K562 (cell line): ENCODE results near the gene BCL11A. TPM values are rescaled to one million over a fixed set of nuclear protein-coding genes. Genes with fewer than 3 reads are reported as not detected.

Experiments used
- ATAC-seq: fragments of 200-7000 bp; cut with Tn5 transposase; 3 replicates; pipeline ENCODE4 v1.9.1; 2020; ENCODE audit warnings: moderate library complexity
- BruUV-seq: library from RNA; stranded (reverse); fragments of 400-500 nt; replicated peaks from 2 replicates; lab custom pipeline; 2021; lab: Mats Ljungman, UMichigan
- CTCF ChIA-PET: fragments of 300-600 bp; formaldehyde crosslinking; extraction: SDS; loops from one replicate; lab custom pipeline; 2021; ENCODE audit warnings: low intra/inter-chr PET ratio; lab: Yijun Ruan, JAX
- POLR2A ChIA-PET: fragments of 300-600, 350-650 bp; sonication (Branson Sonifier 250); formaldehyde crosslinking; extraction: SDS; loops from one replicate; lab custom pipeline; 2021; ENCODE audit warnings: antibody characterized with exemption, inconsistent platforms; lab: Yijun Ruan, JAX
- DNase-seq, 4 experiments: peaks; one replicate each; pipeline versions ENCODE4 v3.0.0 to v3.0.0-alpha.2; 2011 to 2018; ENCODE audit warnings: low spot score in 3 of 4, mixed read lengths in 3 of 4; ENCODE audit errors: extremely low read depth in 1 of 4
- FAIRE-seq: peaks from 2 replicates; lab custom pipeline; 2011; peaks lifted over from hg19 to GRCh38; lab: Jason Lieb, UNC
- H2AFZ ChIP-seq: 2 replicates; pipeline ENCODE4 v1.6.0; 2011; ENCODE audit warnings: low read depth, low read length, control low read depth, inconsistent platforms
- H3K27ac ChIP-seq: fragments of 200-600 bp; 3 replicates; pipeline ENCODE4 v1.8.0; 2011; ENCODE audit warnings: low read depth, mild to moderate bottlenecking, control low read depth, inconsistent platforms, low read length, moderate library complexity, mixed read lengths; ENCODE audit errors: extremely low read depth
- H3K27me3 ChIP-seq, 2 experiments: fragments of 300-600 bp in 1 of 2; 2 replicates in 1 of 2; 3 replicates in 1 of 2; pipeline versions ENCODE4 v1.6.0 to v1.8.0; 2011; ENCODE audit warnings: inconsistent platforms in 2 of 2, low read length in 2 of 2, mild to moderate bottlenecking in 1 of 2, mixed read lengths in 1 of 2, moderate library complexity in 1 of 2; ENCODE audit not compliant: control insufficient read depth in 2 of 2, insufficient read depth in 2 of 2
- H3K36me3 ChIP-seq: fragments of 300-600 bp; 3 replicates; pipeline ENCODE4 v1.8.0; 2011; ENCODE audit warnings: mild to moderate bottlenecking, low read length, inconsistent platforms; ENCODE audit not compliant: control insufficient read depth, insufficient read depth
- H3K4me1 ChIP-seq, 2 experiments: fragments of 200-600 bp in 1 of 2; replicated peaks in 1 of 2; 2 replicates in 1 of 2; 3 replicates in 1 of 2; pipeline versions ENCODE4 v1.5.1 to v1.8.0; 2011; ENCODE audit warnings: inconsistent platforms in 2 of 2, low read length in 2 of 2, mild to moderate bottlenecking in 1 of 2, mixed read lengths in 1 of 2, moderate library complexity in 1 of 2; ENCODE audit not compliant: control insufficient read depth in 2 of 2, insufficient read depth in 2 of 2
- H3K4me2 ChIP-seq: 2 replicates; pipeline ENCODE4 v1.6.1; 2011; ENCODE audit warnings: low read length, control low read depth, inconsistent platforms, mixed read lengths; ENCODE audit not compliant: insufficient read depth
- H3K4me3 ChIP-seq: fragments of 200-600 bp; sonication (generic), shearing (Covaris generic); 2 replicates; pipeline ENCODE4 v1.5.1; 2016; ENCODE audit warnings: control low read depth, inconsistent platforms
- H3K79me2 ChIP-seq: fragments of 200-600 bp; 3 replicates; pipeline ENCODE4 v1.8.0; 2011; ENCODE audit warnings: low read length, inconsistent platforms; ENCODE audit not compliant: control insufficient read depth, insufficient read depth
- H3K9ac ChIP-seq, 2 experiments: 2 replicates each; pipeline versions ENCODE4 v1.6.0 to v1.6.1; 2011; ENCODE audit warnings: low read depth in 2 of 2, low read length in 2 of 2, control low read depth in 1 of 2, inconsistent platforms in 1 of 2, mild to moderate bottlenecking in 1 of 2, mixed read lengths in 1 of 2; ENCODE audit not compliant: insufficient read depth in 1 of 2
- H3K9me1 ChIP-seq: one replicate; pipeline ENCODE4 v1.6.0; 2011; ENCODE audit warnings: inconsistent platforms, mild to moderate bottlenecking, low read length, moderate library complexity; ENCODE audit not compliant: control insufficient read depth, insufficient read depth
- H3K9me3 ChIP-seq: replicated peaks from 2 replicates; pipeline ENCODE4 v1.5.1; 2011; ENCODE audit warnings: low read depth, low read length, inconsistent platforms; ENCODE audit not compliant: control insufficient read depth, insufficient read depth
- H4K20me1 ChIP-seq: replicated peaks from 2 replicates; pipeline ENCODE4 v1.6.1; 2011; ENCODE audit warnings: low read length, inconsistent platforms, mixed read lengths; ENCODE audit not compliant: control insufficient read depth, insufficient read depth
- C11orf30 ChIP-seq: fragments of 450-650 bp; IDR thresholded peaks from 2 replicates; pipeline ENCODE4 v1.6.1; 2016; ENCODE audit warnings: low read depth, mild to moderate bottlenecking
- RNF2 ChIP-seq: sonication (generic); IDR thresholded peaks from 2 replicates; pipeline ENCODE4 v1.6.1; 2016
- ZFP91 ChIP-seq: sonication (generic); formaldehyde crosslinking; IDR thresholded peaks from 2 replicates; pipeline ENCODE4 v1.8.0; 2022; ENCODE audit warnings: mild to moderate bottlenecking, missing genetic modification reagents
- WGBS: fragments of 100-300 bp; shearing (Covaris generic); methylation state at CpG from one replicate; pipeline ENCODE4 v1.1.6; 2016; ENCODE audit warnings: low coverage, mixed read lengths; ENCODE audit not compliant: insufficient coverage; ENCODE audit errors: missing lambda C conversion rate; 5-methylcytosine and 5-hydroxymethylcytosine counted together
- in situ Hi-C: fragments of 300-500 bp; cut with MboI; formaldehyde crosslinking; loops from 4 replicates; pipeline ENCODE4 v1.15.0; 2018; ENCODE audit warnings: inconsistent platforms, mixed read lengths
- intact Hi-C: fragments of 100-400 bp; cut with micrococcal nuclease; formaldehyde crosslinking; loops from 2 replicates; pipeline ENCODE4 v1.14.2; 2022
- polyA plus RNA-seq, 8 experiments: library from polyadenylated mRNA; depleted of rRNA in 4 of 8; stranded (reverse) in 5 of 8; unstranded in 3 of 8; fragments of >200 nt; fragmentation: Nextera tagmentation in 2 of 8; fragmentation: Illumina TruSeq in 1 of 8; extraction: Ambion mirVana in 2 of 8; extraction: Trizol in 1 of 8; gene quantifications; 2 replicates each; pipeline versions ENCODE4 v1.2.1 to v1.2.3, GENCODE V29; 2011 to 2014; ENCODE audit warnings: inconsistent platforms in 1 of 8, missing spikeins in 1 of 8
- total RNA-seq, 7 experiments: library from RNA; depleted of rRNA in 6 of 7; stranded (reverse); fragments of >200 nt in 6 of 7; fragmentation: Illumina TruSeq in 2 of 7; extraction: Trizol in 2 of 7; gene quantifications; 2 replicates each; pipeline versions ENCODE4 v1.2.1 to v1.2.3, GENCODE V29; 2011 to 2021; ENCODE audit warnings: low replicate concordance in 1 of 7

The BCL11A gene
- total and polyA plus RNA-seq, 9 of the 15 experiments (the other 6 are each of a cell fraction or from before 2014, with no cell fraction given): 0.13 TPM; not detected in 8

- TF ChIP-seq ZFP91 (CRISPR knock-in tag) (peak; percentile 87; the same call in 1 of the 2 replicates), RNF2 (peak; percentile 6; the same call in 1 of the 2 replicates), C11orf30 (no peak)
- Histone ChIP-seq H3K27ac (no peak overlapping the region), H3K9ac (peak overlapping the region in 1 of 2 experiments; percentile 68; a peak in 2 of 4 replicates), H3K4me1 (peaks cover 0 to 29% of the 10 kb centered on the region in 2 experiments; a peak in 2 of 5 replicates), H3K36me3 (no peaks in the 10 kb centered on the region), H3K27me3 (peaks cover 23 to 37% of the 10 kb centered on the region in 2 experiments; a peak in 4 of 5 replicates), H3K4me2 (peak overlapping the region; percentile 59), H2AFZ (peak overlapping the region; percentile 52), H3K9me1 (no peaks in the 10 kb centered on the region), H3K4me3 (peak overlapping the region; percentile 29), H3K9me3 (no peaks in the 10 kb centered on the region), H3K79me2 (no peaks in the 10 kb centered on the region), H4K20me1 (no peaks in the 10 kb centered on the region)
- POLR2A ChIA-PET: no interaction called here
- DNase-seq (peak in 3 of 4 experiments; percentile 8 to 26 (median 24)), FAIRE-seq (no peak), ATAC-seq (peak; percentile 56)
- intact Hi-C loops: no loop called here
- 1% methylated on average over 22 of the region's 28 CpGs for WGBS
- no TSS peak for BruUV-seq
- CTCF ChIA-PET: no interaction called here
- in situ Hi-C loops: no loop called here
Observed at GRCh38 chr2:60554646-60555065, 1.2 kb upstream of the BCL11A start.
